Measurements from ENCODE around the gene RREB1. TPM values are rescaled to one million over a fixed set of nuclear protein-coding genes. Genes with fewer than 3 reads are reported as not detected.

RREB1 gene
- total RNA-seq, 4 donors from 2014 or later, result 73.9 to 214 (median 107) TPM

DNA sequence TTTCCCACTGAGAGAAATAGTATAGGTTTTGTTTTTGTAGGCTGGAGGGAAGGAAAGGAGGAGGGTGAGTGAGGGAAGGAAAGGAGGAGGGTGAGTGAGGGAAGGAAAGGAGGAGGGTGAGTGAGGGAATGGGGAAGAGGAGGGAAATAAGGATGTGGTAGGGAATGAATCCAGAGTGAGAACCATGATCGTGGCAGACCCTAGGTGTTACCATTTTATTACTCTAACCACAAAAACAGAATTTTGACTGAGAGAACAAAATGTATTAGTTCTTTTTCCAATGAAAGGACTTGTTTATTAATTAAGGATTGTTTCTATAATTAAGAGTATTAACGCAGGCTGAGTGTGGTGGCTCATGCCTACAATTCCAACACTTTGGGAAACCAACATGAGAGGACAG is 188.8 kb downstream of the RREB1 start:
- TF ChIP-seq POLR2A (IDR thresholded peaks at IDR 0.05) (no peak), EP300 (IDR thresholded peaks at IDR 0.05; ENCODE audit: low read depth) (no peak), POLR2AphosphoS5 (IDR thresholded peaks at IDR 0.05) (no peak)
- TF ChIP-seq, protein P1, sequence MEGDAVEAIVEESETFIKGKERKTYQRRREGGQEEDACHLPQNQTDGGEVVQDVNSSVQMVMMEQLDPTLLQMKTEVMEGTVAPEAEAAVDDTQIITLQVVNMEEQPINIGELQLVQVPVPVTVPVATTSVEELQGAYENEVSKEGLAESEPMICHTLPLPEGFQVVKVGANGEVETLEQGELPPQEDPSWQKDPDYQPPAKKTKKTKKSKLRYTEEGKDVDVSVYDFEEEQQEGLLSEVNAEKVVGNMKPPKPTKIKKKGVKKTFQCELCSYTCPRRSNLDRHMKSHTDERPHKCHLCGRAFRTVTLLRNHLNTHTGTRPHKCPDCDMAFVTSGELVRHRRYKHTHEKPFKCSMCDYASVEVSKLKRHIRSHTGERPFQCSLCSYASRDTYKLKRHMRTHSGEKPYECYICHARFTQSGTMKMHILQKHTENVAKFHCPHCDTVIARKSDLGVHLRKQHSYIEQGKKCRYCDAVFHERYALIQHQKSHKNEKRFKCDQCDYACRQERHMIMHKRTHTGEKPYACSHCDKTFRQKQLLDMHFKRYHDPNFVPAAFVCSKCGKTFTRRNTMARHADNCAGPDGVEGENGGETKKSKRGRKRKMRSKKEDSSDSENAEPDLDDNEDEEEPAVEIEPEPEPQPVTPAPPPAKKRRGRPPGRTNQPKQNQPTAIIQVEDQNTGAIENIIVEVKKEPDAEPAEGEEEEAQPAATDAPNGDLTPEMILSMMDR (IDR thresholded peaks at IDR 0.05), result no peak
- no peaks in the 10 kb centered on the region for H3K9me3 ChIP-seq
- in situ Hi-C loops (cut with MboI; ENCODE audit: low pct_ligation_motif_present in 1 of 4, low pct_unique_long_range_greater_than_20kb in 1 of 4, low sequenced_read_pairs in 3 of 4) (loop anchor here in 2 of 4 donors (25.0 kb wide), 2 partner anchors 91 to 116 kb away; partner anchors contain the start of genes CAGE1 (in 1 of the 2) and RIOK1 (in 1 of the 2)), intact Hi-C loops (cut with DNase I; ENCODE audit: low total_unique reads) (no loop called here)
- no peaks in the 10 kb centered on the region for H3K4me1 ChIP-seq
- H3K27ac ChIP-seq, result no peak overlapping the region
- no peak overlapping the region for H3K4me3 ChIP-seq
- WGBS, 2 donors (ENCODE audit: low coverage in 1 of 2), result 87 to 88% methylated on average over 2 of the region's 2 CpGs
- H3K27me3 ChIP-seq, result no peaks in the 10 kb centered on the region
- peaks cover 0 to 89% (median 36%) of the 10 kb centered on the region in 4 donors for H3K36me3 ChIP-seq
- DNase-seq, result no peak

DNA sequence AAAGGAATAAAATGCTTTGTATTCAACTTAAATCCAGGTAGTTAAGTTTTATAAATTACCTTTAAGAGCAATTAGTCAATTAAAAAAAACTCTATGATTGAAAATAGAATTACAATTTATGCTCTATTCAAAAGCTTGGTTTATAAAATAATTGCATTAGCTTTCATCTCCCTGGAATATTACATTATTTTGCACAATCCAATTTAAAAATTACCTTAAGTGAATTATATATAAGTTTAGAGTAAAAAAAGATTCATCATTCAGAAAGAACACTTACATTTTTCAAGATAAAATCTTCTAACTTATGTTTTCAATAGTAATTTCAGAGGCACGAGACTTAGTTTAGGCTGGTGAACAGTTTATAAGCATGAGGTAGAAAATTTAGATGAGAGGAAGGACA is 190.4 kb downstream of the RREB1 start:
- Histone ChIP-seq H3K4me1 (no peaks in the 10 kb centered on the region), H3K36me3 (peaks cover 0 to 94% (median 41%) of the 10 kb centered on the region in 4 donors), H3K27me3 (no peaks in the 10 kb centered on the region), H3K4me3 (no peak overlapping the region), H3K9me3 (no peaks in the 10 kb centered on the region), H3K27ac (no peak overlapping the region)
- TF ChIP-seq EP300 (IDR thresholded peaks at IDR 0.05; ENCODE audit: low read depth), result no peak
- TF ChIP-seq POLR2A (IDR thresholded peaks at IDR 0.05), result no peak
- TF ChIP-seq, protein P1 (IDR thresholded peaks at IDR 0.05), result no peak
- no peak for TF ChIP-seq POLR2AphosphoS5 (IDR thresholded peaks at IDR 0.05)
- WGBS, 2 donors (ENCODE audit: low coverage in 1 of 2), result 79 to 88% methylated on average over 1 of the region's 1 CpG
- in situ Hi-C loops (cut with MboI; ENCODE audit: low pct_ligation_motif_present in 1 of 4, low pct_unique_long_range_greater_than_20kb in 1 of 4, low sequenced_read_pairs in 3 of 4) (loop anchor here in 2 of 4 donors (25.0 kb wide), 2 partner anchors 89 to 114 kb away; partner anchors contain the start of genes CAGE1 (in 1 of the 2) and RIOK1 (in 1 of the 2)), intact Hi-C loops (cut with DNase I; ENCODE audit: low total_unique reads) (no loop called here)
- no peak for DNase-seq

DNA sequence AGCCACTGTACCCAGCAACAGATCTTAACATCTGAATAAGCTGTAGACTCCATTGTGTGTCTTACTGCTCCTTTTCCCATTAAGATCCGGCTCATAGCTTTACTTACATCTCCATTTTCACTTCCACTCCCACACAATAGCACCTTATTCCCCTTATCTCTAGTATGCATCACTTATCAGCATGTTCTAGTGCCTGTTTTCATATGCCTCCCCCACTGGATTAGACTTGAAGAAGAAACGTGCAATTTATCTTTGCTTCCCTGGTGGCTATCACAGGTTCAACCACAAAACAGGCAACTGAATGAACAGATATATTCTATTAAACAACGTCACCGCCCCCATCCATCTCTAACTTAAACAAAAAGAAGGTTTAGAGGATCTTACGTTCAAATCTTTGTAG is 193.2 kb downstream of the RREB1 start:
- no peak overlapping the region for H3K27ac ChIP-seq
- in situ Hi-C loops (cut with MboI; ENCODE audit: low pct_ligation_motif_present in 1 of 4, low pct_unique_long_range_greater_than_20kb in 1 of 4, low sequenced_read_pairs in 3 of 4), result loop anchor here in 1 of 4 donors (10.0 kb wide), 1 partner anchor 294 kb away; the partner anchor contains the start of gene SNRNP48
- DNase-seq, result no peak
- H3K4me3 ChIP-seq, result no peak overlapping the region
- H3K4me1 ChIP-seq, result no peaks in the 10 kb centered on the region
- 83 to 88% methylated on average over 3 to 5 of the region's 5 CpGs for WGBS, 2 donors (ENCODE audit: low coverage in 1 of 2)
- no peaks in the 10 kb centered on the region for H3K27me3 ChIP-seq
- peaks cover 0 to 94% (median 32%) of the 10 kb centered on the region in 4 donors for H3K36me3 ChIP-seq
- intact Hi-C loops (cut with DNase I; ENCODE audit: low total_unique reads), result no loop called here
- H3K9me3 ChIP-seq, result no peaks in the 10 kb centered on the region
- TF ChIP-seq POLR2A (IDR thresholded peaks at IDR 0.05) (no peak), POLR2AphosphoS5 (IDR thresholded peaks at IDR 0.05) (no peak), EP300 (IDR thresholded peaks at IDR 0.05; ENCODE audit: low read depth) (no peak)
- TF ChIP-seq, protein P1 (IDR thresholded peaks at IDR 0.05), result no peak

Small RNA genes within 50 kb of the gene (small RNA-seq; reads per million reads assigned to genes)
- gene RF00019, result 0 reads per million in 4 donors

Other genes starting within 250 kb of the RREB1 start
- 10 to 100 TPM; 12.7 to 68.9 (median 50.3) TPM for gene SSR1, start 205.2 kb downstream of the RREB1 start, total RNA-seq

Data from transverse colon (tissue), 4 donors.